Measurements from ENCODE around the gene GPR34.
"Not testable (repeated sequence)": the region's sequence is repeated elsewhere in the genome, so short reads cannot be mapped to it uniquely, and the experiment has no call there.

The GPR34 gene

DNA sequence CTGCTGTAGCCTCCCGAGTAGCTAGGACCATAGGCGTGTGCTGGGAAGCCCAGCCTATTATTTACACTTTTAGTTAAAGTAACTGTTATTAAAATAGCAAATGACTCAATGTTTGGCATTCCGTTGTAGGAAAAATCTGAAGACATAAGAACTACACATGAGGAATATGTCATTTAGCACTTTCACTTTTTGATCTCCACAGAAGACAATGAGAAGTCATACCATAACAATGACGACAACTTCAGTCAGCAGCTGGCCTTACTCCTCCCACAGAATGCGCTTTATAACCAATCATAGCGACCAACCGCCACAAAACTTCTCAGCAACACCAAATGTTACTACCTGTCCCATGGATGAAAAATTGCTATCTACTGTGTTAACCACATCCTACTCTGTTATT lies 6.7 kb downstream of the GPR34 start:
- DNase-seq = no peak

DNA sequence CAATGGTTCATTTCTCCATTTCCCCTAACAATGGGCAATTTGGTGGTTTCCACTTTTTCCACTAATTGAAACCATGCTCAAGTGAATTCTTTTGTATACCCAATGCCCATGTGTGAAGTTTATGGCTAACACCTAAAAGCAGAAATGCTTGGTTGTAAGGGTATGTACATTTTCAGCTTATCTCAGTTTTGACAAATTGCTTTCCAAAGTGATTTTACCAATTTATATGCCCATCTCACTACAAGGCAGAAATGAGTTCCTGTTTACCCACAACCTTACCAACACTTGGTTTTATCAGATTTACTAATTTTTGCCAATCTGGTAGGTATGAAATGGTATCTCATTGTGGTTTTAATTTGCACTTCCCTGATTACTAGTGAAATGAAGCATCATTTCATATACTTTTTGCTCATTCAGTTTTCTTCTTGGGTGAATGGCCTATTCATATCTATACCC lies 14.8 kb downstream of the GPR34 start:
- DNase-seq = no peak

DNA sequence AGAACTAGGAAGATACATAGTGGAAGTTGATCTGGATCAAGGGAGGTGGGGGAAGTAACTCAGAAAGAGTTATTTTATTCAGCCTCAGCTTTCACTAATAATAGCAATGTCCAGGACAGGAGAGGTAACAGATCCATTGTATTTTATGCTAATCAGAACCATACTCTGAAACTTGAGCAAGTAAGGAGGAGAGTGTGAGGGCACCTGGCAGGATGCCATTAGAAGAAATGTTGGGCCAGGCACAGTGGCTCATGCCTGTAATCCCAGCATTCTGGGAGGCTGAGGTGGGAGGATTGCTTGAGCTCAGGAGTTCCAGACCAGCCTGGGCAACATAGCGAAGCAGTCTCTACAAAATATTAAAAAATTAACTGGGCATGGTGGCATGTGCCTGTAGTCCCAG lies 16.3 kb downstream of the GPR34 start:
- no peak for DNase-seq

DNA sequence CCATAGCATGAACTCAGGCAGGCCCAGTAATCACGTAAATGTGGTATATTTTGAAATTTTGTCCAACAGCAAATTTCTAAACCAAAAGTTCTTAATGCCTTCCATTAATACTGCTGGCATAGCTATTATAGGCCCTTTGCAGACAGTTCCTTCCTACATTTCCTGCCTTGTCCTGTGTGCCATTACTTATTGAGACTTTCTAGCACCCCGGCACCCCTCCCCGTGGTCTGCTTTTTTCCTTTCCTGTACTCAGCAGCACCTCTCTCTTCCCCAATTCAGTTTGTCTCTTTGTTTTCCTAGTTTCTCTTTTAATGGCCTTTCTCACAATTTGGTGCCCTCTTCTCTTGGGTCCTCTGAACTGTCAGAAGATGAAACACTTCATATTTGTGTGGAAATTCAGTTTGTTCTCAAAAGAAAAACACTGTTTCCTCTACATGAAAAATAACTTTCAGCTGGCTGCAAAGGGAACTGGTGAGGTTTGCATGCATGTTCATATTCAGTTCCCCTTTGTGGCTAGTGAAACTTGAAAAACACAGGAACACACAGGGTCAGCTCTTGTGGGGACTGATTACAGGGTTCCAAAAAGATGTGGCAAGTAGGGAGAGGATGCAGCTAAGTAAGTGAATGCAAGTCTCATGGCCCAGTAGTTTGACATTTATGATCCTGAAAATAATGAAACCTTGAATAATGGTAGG lies 17.1 kb downstream of the GPR34 start:
- DNase-seq = no peak

GRCh38 chrX:41707218-41707617 lies 18.4 kb downstream of the GPR34 start:
- DNase-seq = no peak

DNA sequence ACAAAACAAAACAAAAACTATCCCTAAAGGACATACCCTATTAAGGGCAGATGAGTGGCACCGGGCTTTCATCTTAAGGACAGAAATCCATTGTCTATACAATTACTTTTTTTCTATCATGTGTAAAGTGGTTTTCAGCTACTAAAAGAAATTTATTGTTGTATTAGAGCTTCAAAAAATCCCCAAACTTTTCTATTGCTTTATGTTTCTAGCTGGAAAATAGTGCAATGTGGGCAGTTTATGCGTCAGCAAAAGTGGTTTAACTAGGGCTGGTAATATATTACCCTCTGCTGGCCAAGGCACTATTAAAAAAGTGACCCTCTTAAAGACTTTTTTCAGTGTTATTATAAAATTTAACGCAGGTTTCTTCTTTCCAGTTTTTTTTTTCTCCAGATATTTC lies 19.7 kb downstream of the GPR34 start:
- no peak for DNase-seq

DNA sequence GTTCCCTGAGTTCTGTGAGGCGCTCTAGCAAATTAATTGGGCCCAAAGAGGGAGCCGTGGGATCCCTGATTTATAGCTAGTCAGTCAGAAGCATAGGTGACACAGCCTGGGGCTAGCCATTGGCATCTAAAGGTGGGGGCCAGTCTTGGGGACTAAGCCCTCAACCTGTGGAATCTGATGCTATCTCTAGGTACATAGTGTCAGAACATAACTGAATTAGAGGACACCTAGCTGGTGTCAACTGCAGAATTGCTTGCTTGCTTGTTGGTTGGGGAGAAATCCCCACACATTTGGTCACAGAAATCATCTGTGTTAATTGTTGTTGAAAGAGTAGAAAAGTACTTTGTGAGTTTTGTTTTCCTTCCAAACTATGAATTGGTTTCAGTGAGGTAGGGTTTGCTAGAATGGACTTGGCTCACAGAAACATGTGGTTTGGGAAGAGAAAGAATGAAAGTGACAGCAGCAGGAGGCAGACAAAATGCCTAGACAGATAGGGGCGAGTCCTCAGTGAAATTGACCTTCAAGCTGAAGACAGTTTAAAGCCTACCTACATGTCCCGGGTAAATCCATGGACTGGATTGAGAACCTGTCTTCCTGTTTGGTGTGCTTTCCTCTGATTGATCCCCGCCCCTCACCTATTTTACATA lies 22.4 kb downstream of the GPR34 start:
- DNase-seq = no peak

GRCh38 chrX:41716222-41716621 lies 27.4 kb downstream of the GPR34 start:
- no peak for DNase-seq

DNA sequence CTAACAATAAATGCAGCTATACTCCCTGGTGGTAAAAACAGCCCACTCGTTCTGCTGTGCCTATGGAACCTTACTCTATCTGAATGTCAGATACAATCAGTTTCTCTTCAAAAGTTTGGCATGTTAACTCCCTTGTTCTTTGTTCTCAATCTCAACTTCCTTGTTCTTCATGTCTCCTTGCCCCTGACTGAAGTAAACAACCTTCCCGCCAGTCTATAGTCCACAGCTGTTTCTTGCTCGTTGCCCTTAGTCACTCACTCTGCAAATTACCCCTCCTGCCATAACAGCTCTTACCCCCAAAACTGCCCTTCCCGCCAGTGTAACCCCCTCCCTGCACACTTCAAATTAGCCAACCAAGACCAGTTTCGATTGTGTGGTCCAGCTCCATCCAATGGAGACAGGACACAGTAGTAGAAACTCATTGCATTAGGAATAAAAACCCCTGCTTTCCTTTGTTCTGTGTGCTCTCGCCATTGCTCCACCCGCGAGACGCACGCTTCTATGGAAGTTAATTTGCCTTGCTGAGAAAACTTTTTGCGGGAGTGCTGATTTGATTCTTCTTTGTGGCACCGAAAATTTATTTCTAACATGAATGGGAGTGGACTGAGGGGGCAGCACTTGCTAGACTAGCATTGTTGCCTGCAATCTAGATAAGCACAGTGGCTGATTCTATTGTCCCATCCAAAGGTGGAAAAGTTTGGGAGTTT lies 28.1 kb downstream of the GPR34 start:
- no peak for DNase-seq

GRCh38 chrX:41718481-41719235 lies 29.9 kb downstream of the GPR34 start:
- DNase-seq = no peak

DNA sequence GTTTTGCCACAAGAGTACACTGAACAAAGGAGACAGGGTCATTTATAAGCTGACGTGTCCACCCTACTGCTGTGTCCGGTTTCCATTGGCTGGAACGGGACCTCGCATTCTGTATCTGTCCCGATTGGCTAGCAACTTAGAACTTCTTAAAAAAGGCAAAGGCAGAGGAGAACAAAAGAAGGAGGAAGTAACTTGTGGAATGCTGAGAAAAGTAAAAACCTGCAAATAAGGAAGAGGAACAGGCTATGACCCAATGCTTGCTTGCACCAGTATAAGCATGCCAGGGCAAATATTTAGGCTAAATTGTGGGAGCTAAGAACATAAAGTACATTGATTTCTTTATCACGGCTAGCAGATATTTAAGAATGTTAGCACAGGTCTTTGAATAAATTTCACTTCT lies 30.8 kb downstream of the GPR34 start:
- DNase-seq = not testable (repeated sequence)

DNA sequence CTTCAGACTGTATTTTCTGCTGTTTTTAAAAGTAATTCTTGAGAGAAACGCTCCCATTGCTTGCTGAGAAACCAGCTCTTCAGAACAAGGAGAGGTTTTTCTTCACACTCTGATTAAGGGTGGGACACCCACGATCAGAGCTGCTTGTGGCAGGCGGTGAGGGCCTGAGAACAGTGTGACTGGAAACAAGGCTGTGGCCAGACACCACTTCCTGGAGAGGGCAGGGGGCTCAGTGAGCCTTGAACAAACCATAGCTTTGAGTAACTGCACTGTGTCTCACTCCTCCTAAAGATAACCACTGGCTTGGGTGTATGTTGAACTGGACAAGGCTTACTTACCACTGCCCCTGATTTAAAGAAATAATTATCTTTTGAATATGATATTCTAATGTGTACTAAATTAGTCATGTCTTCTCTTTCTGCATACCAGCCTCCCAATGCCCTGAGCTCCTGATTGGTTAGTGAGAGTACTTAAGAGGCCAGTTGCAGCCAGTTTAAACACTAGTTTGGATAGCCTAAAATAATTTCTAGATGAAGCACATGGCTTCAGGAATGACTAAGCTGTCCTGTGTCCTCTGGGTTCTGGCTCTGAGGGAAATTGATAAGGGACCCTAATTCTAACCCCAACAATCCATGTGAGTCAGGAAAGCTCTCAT lies 31.5 kb downstream of the GPR34 start:
- no peak for DNase-seq

DNA sequence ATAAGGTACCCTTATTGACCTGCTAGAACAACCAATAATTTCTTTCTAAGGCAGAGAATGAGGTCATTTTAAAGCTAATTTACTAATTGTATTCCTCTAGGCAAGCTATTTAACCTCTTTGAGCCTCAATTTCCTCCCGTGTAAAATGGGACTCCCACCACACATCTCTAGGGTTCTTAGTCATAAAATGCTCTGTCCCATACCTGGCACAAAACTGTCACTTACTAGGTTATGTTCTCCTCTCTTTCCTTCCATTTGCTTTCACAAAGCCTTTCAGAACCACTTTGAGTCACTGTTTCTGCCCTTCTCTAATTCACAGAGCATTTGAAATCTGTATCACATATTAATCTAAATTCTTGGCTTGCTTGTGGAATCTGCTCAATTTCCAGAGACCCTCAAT lies 32.8 kb downstream of the GPR34 start:
- no peak for DNase-seq

GRCh38 chrX:41722214-41722613 lies 33.4 kb downstream of the GPR34 start:
- DNase-seq = no peak

GRCh38 chrX:41722816-41723618 lies 34.2 kb downstream of the GPR34 start:
- DNase-seq = no peak

DNA sequence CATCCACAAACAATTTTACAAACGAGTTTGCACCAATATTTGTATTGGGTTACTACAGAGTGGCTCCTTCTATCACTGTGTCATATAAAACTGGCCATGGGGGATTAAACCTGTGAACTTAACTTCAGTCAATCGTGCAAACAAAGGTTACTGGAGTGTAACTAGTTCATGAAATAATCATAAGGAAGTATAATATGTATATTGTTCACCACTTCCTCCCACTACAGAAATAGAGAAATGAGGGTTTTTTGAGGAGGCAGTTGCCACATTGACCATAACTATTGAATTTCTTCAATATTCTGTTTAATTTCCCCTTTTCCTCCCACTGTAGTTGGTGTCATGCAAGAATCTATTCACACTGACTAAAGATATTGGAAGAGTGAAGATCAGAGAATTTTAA lies 35.1 kb downstream of the GPR34 start, which contains the start of gene GPR82:
TSS of gene GPR82 (plus strand) at position 356 of the 400 bp plus-strand sequence. CDS start 2,846 bp downstream, outside the sequence.
- DNase-seq = no peak

DNA sequence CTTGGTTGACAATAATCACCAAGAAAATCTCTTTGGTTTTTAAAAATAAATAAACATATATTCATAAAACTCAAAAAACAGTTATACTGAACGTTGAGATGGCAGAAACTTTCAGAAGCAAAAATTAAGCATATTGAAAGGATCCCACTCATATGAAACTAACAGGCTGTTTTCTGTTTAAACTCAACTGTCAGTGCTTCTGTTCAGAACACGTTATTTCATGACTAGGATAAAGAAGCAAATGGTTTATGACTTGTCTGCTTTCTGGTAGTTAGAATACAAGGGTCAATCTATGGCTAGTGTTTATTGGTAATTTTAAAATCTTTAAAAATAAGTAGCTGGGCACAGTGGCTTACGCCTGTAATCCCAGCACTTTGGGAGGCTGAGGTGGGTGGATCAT lies 39.4 kb downstream of the GPR34 start:
- DNase-seq = no peak

DNA sequence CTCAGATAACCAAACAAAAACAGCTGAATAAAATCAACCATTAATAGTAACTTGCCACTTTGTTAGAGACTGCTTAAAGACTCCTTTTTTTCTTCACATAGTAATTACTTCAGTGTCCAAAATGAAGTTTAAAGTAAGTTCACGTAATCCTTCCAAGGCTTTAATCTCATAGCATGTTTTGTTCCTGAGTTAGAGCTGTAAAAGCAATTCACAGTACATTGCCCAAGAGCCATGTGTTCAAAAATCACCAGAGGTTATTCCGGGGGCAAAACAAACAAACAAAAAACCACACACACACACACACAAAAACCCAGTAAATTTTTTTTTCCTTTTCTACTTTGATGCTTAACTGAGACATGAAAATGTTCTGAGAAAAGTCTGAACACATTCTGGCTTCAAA lies 41.3 kb downstream of the GPR34 start:
- no peak for DNase-seq

DNA sequence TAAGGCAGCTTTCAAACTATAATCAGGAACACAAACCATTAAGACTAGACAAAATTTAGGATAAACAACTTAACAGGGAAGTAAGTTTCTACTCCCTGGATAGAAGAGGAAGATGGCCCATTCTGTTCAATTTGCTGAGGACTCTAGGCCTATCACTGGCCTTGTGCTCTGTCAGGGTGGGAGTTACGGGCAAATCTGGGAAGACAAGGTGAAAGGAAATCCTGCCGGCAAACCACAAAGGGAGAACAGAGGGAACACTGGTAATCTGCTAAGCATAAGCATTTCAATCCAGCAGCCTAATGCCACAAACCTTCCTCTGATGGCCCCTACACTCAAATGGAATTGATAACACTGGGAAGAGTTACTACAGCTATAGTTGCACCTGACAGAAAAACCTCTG lies 43.5 kb downstream of the GPR34 start:
- DNase-seq = no peak

DNA sequence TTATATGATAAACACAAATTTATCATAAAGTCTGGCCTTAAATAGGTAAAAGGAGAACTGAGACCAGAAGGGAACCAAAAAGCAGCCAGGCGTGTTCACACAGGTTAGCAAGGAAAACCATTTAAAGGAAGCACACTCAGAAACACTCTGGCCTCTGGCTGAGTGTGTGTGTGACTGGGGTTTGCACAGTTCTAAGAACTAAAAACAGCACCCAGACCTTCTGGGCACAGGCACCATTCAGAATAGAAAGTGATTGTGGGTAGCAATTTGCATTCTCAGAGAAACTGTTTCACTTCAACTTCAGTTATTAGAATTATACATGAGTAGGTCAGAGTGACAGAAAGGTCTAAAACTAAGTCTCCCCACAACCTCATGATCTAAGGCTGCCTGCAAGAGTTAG lies 45.2 kb downstream of the GPR34 start:
- no peak for DNase-seq

DNA sequence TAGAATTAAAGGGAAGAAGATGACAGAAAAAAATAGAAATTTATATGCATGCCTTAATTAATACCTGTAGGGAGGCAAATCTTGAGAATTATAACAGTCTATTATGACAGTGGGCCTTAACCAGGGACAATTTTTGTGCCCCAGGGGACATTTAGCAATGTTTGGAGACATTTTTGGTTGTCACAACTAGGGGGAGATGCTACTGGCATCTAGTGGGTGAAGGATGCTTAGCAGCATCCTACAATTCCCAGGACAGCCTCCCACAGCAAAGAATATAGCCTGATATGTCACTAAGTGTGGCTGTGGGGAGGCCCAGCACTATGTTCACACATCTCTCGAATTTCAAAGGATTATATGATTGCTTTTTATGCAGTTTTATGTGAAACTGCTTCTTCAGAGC lies 45.8 kb downstream of the GPR34 start:
- DNase-seq = no peak

- DNase-seq = no peak
Observed at GRCh38 chrX:41737065-41737464, 48.3 kb downstream of the GPR34 start.

Data from cerebellar nuclear complex (tissue), 1 donor.